A673 (cell line): ENCODE measurements around the gene NHERF1. TPM values are rescaled to one million over a fixed set of nuclear protein-coding genes. Genes with fewer than 3 reads are reported as not detected.

Experiments used
- BruUV-seq: library from RNA; stranded (reverse); fragments of 400-500 nt; replicated peaks from 2 replicates; lab custom pipeline; 2021; lab: Mats Ljungman, UMichigan
- CTCF ChIA-PET: fragments of 300-600 bp; sonication (Branson Sonifier 250); formaldehyde crosslinking; loops from one replicate; lab custom pipeline; 2022; ENCODE audit warnings: antibody characterized with exemption; lab: Charles Lee
- POLR2A ChIA-PET: fragments of 300-600 bp; sonication (Branson Sonifier 250); formaldehyde crosslinking; loops from one replicate; lab custom pipeline; 2022; ENCODE audit warnings: antibody characterized with exemption; ENCODE audit not compliant: low non-redundant PET; lab: Charles Lee
- DNase-seq: peaks from one replicate; pipeline ENCODE4 v3.0.0-alpha.2; 2015; ENCODE audit warnings: low spot score
- H3K27ac ChIP-seq: fragments of 200-600 bp; sonication (generic); 2 replicates; pipeline ENCODE4 v1.5.1; 2016; ENCODE audit warnings: mixed run types, low read depth, mild to moderate bottlenecking, mixed read lengths, antibody characterized with exemption, low read length; ENCODE audit not compliant: poor library complexity, severe bottlenecking
- H3K27me3 ChIP-seq: fragments of 200-600 bp; sonication (generic); replicated peaks from 2 replicates; pipeline ENCODE4 v1.6.1; 2017; ENCODE audit warnings: mixed run types, low read depth, mild to moderate bottlenecking, mixed read lengths, antibody characterized with exemption, low read length; ENCODE audit not compliant: insufficient read depth, poor library complexity
- H3K36me3 ChIP-seq: fragments of 200-600 bp; sonication (generic); 2 replicates; pipeline ENCODE4 v1.6.1; 2016; ENCODE audit warnings: mixed run types, mild to moderate bottlenecking, mixed read lengths, antibody characterized with exemption, low read length; ENCODE audit not compliant: insufficient read depth, poor library complexity, severe bottlenecking
- H3K4me1 ChIP-seq: fragments of 200-600 bp; sonication (generic); 2 replicates; pipeline ENCODE4 v1.6.1; 2017; ENCODE audit warnings: mixed run types, mild to moderate bottlenecking, mixed read lengths, antibody characterized with exemption, low read length; ENCODE audit not compliant: insufficient read depth, poor library complexity, severe bottlenecking
- H3K4me3 ChIP-seq: fragments of 200-600 bp; sonication (generic); 2 replicates; pipeline ENCODE4 v1.5.1; 2016; ENCODE audit warnings: low read depth, mixed run types, mild to moderate bottlenecking, mixed read lengths, low read length; ENCODE audit not compliant: poor library complexity, severe bottlenecking
- H3K9me3 ChIP-seq: fragments of 200-600 bp; sonication (generic); 2 replicates; pipeline ENCODE4 v1.6.1; 2016; ENCODE audit warnings: mixed run types, low read depth, mild to moderate bottlenecking, mixed read lengths, antibody characterized with exemption, low read length; ENCODE audit not compliant: poor library complexity, severe bottlenecking
- EZH2 ChIP-seq: fragments of 200-600 bp; sonication (generic); IDR thresholded peaks from 2 replicates; pipeline ENCODE4 v1.6.1; 2017; ENCODE audit warnings: borderline replicate concordance, low read depth, mild to moderate bottlenecking, mixed read lengths, antibody characterized with exemption, low read length; ENCODE audit not compliant: poor library complexity, severe bottlenecking
- intact Hi-C: fragments of 100-400 bp; cut with micrococcal nuclease; formaldehyde crosslinking; loops from one replicate; pipeline ENCODE4 v1.10.0; 2022; ENCODE audit not compliant: unreplicated experiment
- total RNA-seq: library from RNA; stranded (reverse); gene quantifications from 2 replicates; pipeline ENCODE4 v1.2.3, GENCODE V29; 2021
- TF ChIP-seq, protein P1 (sequence below): fragments of 300-800, 200-600 bp; sonication (generic); conservative IDR thresholded peaks from 2 replicates; pipeline ENCODE4 v1.5.1; 2017; ENCODE audit warnings: low read depth, mild to moderate bottlenecking, antibody characterized with exemption, low read length, moderate library complexity, mixed read lengths

NHERF1 gene
- total RNA-seq, 1 experiment from 2014 or later: 33.8 TPM

- Histone ChIP-seq H3K36me3 (no peaks in the 10 kb centered on the region), H3K4me1 (peaks cover 13% of the 10 kb centered on the region), H3K9me3 (no peaks in the 10 kb centered on the region), H3K27ac (no peak overlapping the region), H3K27me3 (no peaks in the 10 kb centered on the region), H3K4me3 (no peak overlapping the region)
- DNase-seq: no peak
- BruUV-seq: no TSS peak
- POLR2A ChIA-PET: no interaction called here
- CTCF ChIA-PET: no interaction called here
- intact Hi-C loops: no loop called here
- TF ChIP-seq EZH2: no peak
- TF ChIP-seq, protein P1, sequence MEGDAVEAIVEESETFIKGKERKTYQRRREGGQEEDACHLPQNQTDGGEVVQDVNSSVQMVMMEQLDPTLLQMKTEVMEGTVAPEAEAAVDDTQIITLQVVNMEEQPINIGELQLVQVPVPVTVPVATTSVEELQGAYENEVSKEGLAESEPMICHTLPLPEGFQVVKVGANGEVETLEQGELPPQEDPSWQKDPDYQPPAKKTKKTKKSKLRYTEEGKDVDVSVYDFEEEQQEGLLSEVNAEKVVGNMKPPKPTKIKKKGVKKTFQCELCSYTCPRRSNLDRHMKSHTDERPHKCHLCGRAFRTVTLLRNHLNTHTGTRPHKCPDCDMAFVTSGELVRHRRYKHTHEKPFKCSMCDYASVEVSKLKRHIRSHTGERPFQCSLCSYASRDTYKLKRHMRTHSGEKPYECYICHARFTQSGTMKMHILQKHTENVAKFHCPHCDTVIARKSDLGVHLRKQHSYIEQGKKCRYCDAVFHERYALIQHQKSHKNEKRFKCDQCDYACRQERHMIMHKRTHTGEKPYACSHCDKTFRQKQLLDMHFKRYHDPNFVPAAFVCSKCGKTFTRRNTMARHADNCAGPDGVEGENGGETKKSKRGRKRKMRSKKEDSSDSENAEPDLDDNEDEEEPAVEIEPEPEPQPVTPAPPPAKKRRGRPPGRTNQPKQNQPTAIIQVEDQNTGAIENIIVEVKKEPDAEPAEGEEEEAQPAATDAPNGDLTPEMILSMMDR: no peak
Observed at GRCh38 chr17:74752822-74753401, 4.5 kb downstream of the NHERF1 start.

DNA sequence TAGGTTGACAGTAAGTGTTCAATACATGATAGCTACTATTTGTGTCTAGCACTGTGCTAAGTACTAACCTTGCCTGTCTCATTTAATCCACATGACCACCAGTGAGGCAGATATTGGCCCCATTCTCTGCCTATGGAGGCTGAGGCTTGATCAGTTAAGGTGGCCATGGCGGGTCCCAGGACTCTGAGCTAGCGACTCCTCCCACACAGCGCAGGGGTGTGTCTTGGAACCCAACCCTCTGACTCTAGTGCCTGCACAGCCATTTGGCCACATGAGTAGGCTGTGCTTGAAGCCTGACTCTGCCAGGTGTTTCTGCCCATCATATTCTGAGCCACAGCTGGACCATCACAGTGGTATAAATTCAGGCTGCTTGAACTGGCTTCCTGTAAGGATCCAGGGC is 6.4 kb downstream of the NHERF1 start:
- no peak for DNase-seq
- Histone ChIP-seq H3K27me3 (no peaks in the 10 kb centered on the region), H3K9me3 (no peaks in the 10 kb centered on the region), H3K4me3 (no peak overlapping the region), H3K27ac (no peak overlapping the region), H3K4me1 (peaks cover 32% of the 10 kb centered on the region), H3K36me3 (no peaks in the 10 kb centered on the region)
- no peak for TF ChIP-seq EZH2
- TF ChIP-seq, protein P1: no peak
- BruUV-seq: no TSS peak
- intact Hi-C loops: no loop called here
- POLR2A ChIA-PET: no interaction called here
- CTCF ChIA-PET: interaction anchor here (0.6 kb wide), 1 partner anchor 14 kb away, joined by 7 read pairs; no protein-coding TSS in a partner anchor

GRCh38 chr17:74755533-74755932 is 7.1 kb downstream of the NHERF1 start:
- no peak for TF ChIP-seq EZH2
- TF ChIP-seq, protein P1: no peak
- DNase-seq: no peak
- H3K27me3 ChIP-seq: no peaks in the 10 kb centered on the region
- no peak overlapping the region for H3K27ac ChIP-seq
- intact Hi-C loops: no loop called here
- no peaks in the 10 kb centered on the region for H3K9me3 ChIP-seq
- CTCF ChIA-PET: no interaction called here
- H3K4me3 ChIP-seq: no peak overlapping the region
- peaks cover 39% of the 10 kb centered on the region for H3K4me1 ChIP-seq
- H3K36me3 ChIP-seq: no peaks in the 10 kb centered on the region
- BruUV-seq: no TSS peak
- POLR2A ChIA-PET: no interaction called here
